HG03175 (cell line): ENCODE measurements around the gene MEIOC.
"Not testable (repeated sequence)": the region's sequence is repeated elsewhere in the genome, so short reads cannot be mapped to it uniquely, and the experiment has no call there.

ENCODE experiments used
- ATAC-seq: cut with Tn5 transposase; IDR thresholded peaks from one replicate; pipeline ENCODE4 v1.9.1; 2021; ENCODE audit warnings: mild to moderate bottlenecking, moderate library complexity; ENCODE audit not compliant: unreplicated experiment

Gene MEIOC

GRCh38 chr17:44655983-44656710 lies at the start of gene MEIOC:
MEIOC (plus strand) TSS chr17:44656468; CDS start chr17:44656614, 146 bp downstream.
- ATAC-seq: no peak

- no peak for ATAC-seq
Observed at GRCh38 chr17:44606658-44607057, 49.6 kb upstream of the MEIOC start.

- ATAC-seq: no peak
Observed at GRCh38 chr17:44607836-44608690, 48.2 kb upstream of the MEIOC start.

- no peak for ATAC-seq
Observed at GRCh38 chr17:44608727-44609435, 47.4 kb upstream of the MEIOC start.

GRCh38 chr17:44610331-44610730 lies 45.9 kb upstream of the MEIOC start:
- ATAC-seq: no peak

- no peak for ATAC-seq
Observed at GRCh38 chr17:44610871-44611270, 45.4 kb upstream of the MEIOC start.

- no peak for ATAC-seq
Observed at GRCh38 chr17:44614862-44615261, 41.4 kb upstream of the MEIOC start.

- not testable (repeated sequence) for ATAC-seq
Observed at GRCh38 chr17:44618652-44619051, 37.6 kb upstream of the MEIOC start.

GRCh38 chr17:44623070-44623725 lies 33.1 kb upstream of the MEIOC start:
- no peak for ATAC-seq

GRCh38 chr17:44627513-44628242 lies 28.6 kb upstream of the MEIOC start:
- ATAC-seq: no peak

- no peak for ATAC-seq
Observed at GRCh38 chr17:44628243-44629188, 27.8 kb upstream of the MEIOC start.

- ATAC-seq: no peak
Observed at GRCh38 chr17:44629314-44629713, 27.0 kb upstream of the MEIOC start.

GRCh38 chr17:44630703-44631102 lies 25.6 kb upstream of the MEIOC start:
- ATAC-seq: no peak

- ATAC-seq: no peak
Observed at GRCh38 chr17:44633998-44634397, 22.3 kb upstream of the MEIOC start.

- ATAC-seq: not testable (repeated sequence)
Observed at GRCh38 chr17:44634401-44634800, 21.9 kb upstream of the MEIOC start.

GRCh38 chr17:44636562-44636961 lies 19.7 kb upstream of the MEIOC start:
- ATAC-seq: no peak

GRCh38 chr17:44637066-44637465 lies 19.2 kb upstream of the MEIOC start:
- ATAC-seq: no peak

- ATAC-seq: no peak
Observed at GRCh38 chr17:44642834-44643233, 13.4 kb upstream of the MEIOC start.

- ATAC-seq: no peak
Observed at GRCh38 chr17:44645341-44645740, 10.9 kb upstream of the MEIOC start.
